ENCODE data around the gene PCDH9.
"Not testable (repeated sequence)": the region's sequence is repeated elsewhere in the genome, so short reads cannot be mapped to it uniquely, and the experiment has no call there.

The PCDH9 gene

DNA sequence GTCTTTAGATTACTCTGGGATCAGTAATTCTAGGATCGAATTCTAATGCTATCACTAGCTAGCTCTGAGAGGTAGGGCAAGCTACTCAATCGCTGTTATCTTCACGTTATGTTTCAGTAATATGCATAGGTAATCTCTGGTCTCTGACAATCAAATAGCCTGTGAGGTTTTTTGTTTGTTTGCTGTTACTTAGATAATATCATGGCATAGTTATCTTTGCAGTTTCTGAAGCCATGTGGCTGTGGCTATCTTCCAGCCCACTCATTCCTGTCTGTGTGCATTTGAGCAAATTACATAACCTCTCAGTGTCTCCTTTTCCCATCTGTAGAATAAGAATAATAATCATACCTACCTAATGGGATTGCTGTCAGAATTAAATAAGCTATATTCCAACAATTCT lies 330.2 kb downstream of the PCDH9 start:
- no peak for DNase-seq (ENCODE audit: low read depth)

DNA sequence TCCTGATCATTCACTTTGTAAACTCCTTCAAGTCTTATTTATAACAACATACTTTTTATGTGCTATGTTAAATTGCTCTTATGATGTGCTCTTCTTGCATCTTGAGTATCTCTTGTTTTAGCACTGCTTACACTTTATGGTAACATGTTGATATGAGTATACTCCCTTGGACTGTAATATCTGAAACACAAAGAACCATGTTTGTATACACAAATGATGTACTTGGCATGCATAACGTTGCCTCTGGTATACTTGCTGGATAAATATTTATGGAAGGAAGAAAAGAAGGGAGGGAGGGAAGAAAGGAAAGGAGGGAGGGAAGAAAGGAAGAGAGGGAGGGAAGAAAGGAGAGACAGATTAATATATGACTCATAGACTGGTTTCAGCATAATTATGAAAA lies 333.2 kb downstream of the PCDH9 start:
- DNase-seq (ENCODE audit: low read depth) = no peak

GRCh38 chr13:66895780-66896179 lies 334.4 kb downstream of the PCDH9 start:
- DNase-seq (ENCODE audit: low read depth) = no peak

GRCh38 chr13:66895320-66895719 lies 334.8 kb downstream of the PCDH9 start:
- DNase-seq (ENCODE audit: low read depth) = no peak

DNA sequence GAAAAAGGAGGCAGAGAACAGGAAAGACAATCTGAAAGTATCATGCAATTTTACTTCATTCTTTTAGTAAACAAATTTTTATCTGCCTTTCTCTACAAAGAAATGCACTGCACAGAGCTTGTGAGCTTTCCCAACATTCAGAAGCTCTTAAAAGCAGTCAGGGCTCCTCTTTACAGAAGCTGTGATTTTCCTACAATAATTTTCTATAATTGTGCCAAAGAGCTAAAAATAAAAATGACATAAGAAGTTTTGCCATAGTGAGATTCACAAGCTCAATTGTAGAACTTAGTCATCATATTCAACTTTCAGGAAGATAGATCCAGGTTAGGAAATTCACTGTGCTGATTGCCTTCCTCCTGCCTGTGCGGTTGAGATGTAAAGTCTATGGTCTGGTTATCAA lies 341.4 kb downstream of the PCDH9 start:
- DNase-seq (ENCODE audit: low read depth) = no peak

GRCh38 chr13:66887088-66887487 lies 343.0 kb downstream of the PCDH9 start:
- no peak for DNase-seq (ENCODE audit: low read depth)

GRCh38 chr13:66886264-66886663 lies 343.9 kb downstream of the PCDH9 start:
- no peak for DNase-seq (ENCODE audit: low read depth)

DNA sequence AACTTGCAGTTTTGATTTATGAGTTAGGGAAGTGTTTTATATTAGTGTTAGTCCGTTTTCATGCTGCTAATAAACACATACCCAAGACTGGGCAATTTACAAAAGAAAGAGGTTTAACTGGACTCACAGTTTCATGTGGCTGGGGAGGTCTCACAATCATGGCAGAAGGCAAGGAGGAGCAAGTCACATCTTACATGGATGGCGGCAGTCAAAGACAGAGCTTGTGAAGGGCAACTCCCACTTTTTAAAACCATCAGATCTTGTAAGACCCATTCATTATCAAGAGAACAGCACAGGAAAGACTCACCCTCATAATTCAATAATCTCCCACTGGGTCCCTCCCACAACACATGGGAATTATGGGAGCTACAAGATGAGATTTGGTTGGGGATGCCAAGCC lies 349.0 kb downstream of the PCDH9 start:
- not testable (repeated sequence) for DNase-seq (ENCODE audit: low read depth)

GRCh38 chr13:66879988-66880387 lies 350.1 kb downstream of the PCDH9 start:
- no peak for DNase-seq (ENCODE audit: low read depth)

DNA sequence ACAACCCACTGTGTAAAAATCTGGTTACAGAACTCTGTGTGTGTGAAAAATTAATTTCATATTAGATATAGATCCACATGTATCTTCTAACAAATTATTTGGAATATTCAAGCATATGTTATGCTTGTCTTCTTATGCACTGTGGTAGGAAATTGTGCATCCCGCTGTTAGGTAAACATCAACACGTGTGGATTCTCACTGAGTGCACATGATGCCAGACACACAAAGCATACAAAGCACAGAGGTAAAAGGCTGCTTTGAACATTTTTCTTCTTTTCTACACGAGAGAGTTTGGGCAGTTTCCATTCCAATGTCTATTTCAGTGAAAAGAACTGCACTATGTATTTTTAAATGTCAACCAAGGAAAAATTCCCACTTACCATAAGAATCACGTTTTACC lies 354.9 kb downstream of the PCDH9 start:
- DNase-seq (ENCODE audit: low read depth) = no peak

- DNase-seq (ENCODE audit: low read depth) = no peak
These were observed 365.5 kb downstream of the PCDH9 start for GRCh38 chr13:66864627-66865026.

DNA sequence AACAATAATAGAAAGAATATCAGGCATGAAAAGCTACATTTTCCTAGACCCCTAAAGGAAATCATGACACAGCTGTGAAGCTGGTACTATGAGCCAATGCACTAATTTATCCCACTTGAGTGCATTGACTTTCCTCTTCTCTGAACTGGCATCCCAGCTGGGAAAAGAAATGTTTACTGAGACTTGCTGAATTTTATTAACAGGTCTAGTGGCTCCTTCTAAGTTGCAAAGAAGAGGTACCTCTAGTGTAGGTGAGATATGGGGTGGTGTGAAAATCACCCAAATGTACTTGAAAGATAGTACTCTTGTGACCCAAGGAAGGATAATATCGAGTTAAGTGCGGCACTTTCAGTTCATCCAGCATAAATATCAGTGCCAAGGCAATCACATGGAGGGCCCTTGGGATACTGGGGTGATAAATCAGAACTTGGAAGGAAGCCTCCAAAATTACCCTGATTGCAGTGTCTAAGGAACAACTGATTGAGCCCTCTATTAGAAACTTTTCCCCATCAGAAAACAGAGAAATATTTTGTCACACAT lies 369.2 kb downstream of the PCDH9 start:
- DNase-seq (ENCODE audit: low read depth) = no peak

GRCh38 chr13:66859934-66860877 lies 369.9 kb downstream of the PCDH9 start:
- DNase-seq (ENCODE audit: low read depth) = no peak

- no peak for DNase-seq (ENCODE audit: low read depth)
These were observed 371.1 kb downstream of the PCDH9 start for GRCh38 chr13:66859078-66859477.

DNA sequence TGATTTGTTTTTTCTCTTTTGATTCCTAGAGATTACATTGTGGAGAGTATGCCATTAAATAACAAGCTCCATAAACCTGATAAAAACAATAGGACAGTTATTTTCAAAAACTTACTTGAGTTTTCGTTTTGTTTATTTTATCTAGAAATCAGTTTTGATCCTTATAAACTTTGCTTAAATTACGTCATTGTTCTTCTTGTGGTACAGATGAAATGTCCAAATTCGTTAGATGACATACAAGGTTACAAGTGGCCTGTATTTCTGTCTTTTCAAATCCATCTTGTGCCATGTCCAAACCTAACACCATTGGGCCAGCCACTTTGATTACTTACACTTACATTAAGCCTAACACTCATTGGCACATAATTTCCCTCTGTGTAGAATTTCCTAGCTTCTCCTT lies 372.0 kb downstream of the PCDH9 start:
- DNase-seq (ENCODE audit: low read depth) = no peak

GRCh38 chr13:66855131-66855530 lies 375.0 kb downstream of the PCDH9 start:
- DNase-seq (ENCODE audit: low read depth) = no peak

GRCh38 chr13:66853564-66853963 lies 376.6 kb downstream of the PCDH9 start:
- no peak for DNase-seq (ENCODE audit: low read depth)

DNA sequence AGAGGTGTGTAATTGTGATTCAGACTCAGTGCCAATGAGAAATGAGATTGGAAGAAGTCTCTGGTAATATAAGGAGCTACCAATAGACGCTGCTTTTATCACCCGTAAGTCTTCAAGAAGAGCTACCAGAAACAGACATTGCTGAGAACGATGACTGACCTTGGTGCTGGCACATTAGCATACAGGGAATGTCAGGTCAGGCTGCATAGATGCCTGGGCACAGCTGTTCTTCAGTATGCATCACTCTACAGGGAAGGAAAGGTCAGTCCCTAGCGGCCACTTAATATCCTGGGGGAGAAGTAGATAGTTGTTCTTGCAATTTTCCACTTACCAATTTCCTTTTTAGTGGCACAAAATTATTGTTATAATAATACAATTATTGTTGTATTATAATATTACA lies 380.4 kb downstream of the PCDH9 start:
- DNase-seq (ENCODE audit: low read depth) = no peak

- DNase-seq (ENCODE audit: low read depth) = no peak
These were observed 382.6 kb downstream of the PCDH9 start for GRCh38 chr13:66847541-66847940.

- DNase-seq (ENCODE audit: low read depth) = no peak
These were observed 384.7 kb downstream of the PCDH9 start for GRCh38 chr13:66845393-66845792.

DNA sequence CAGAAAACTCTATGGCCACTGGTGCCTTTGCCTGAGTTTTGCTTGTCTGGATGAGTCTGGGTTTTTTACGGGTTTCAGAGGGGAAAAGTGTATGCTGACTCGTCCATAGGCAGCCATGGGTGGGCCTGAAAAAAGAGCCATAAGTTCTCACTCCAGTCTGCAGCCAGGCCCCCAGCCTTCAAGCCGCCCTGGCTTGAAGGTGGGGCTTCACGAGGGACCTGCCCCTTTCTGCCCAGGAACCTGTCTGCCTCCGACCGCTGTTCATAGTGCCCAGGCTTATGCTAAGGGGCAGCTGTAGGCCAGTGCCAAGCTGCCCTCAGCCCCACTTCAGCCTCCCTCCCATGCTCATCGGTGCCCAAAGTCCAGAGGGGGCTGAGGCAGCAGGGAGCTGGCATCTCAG lies 385.2 kb downstream of the PCDH9 start:
- no peak for DNase-seq (ENCODE audit: low read depth)

DNA sequence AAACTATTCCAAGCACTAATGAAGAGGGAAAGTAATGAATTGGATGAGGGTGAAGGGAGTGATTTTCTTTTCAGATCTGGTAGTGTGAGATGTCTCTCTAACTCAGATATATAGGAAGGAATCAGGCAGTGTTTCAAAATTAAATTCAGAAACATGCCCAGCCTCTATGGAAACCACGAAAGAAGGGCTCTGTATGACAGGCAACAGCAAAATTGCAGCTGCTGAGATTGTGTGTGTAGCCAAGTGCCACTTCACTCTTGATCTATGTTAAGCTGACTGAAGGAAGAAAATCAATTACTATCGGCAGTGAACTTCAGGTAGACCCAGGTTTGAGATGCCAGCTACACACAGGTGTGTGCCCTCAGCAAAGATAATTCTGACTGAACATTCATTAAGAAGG lies 387.4 kb downstream of the PCDH9 start:
- DNase-seq (ENCODE audit: low read depth) = no peak

GRCh38 chr13:66840621-66841020 lies 389.5 kb downstream of the PCDH9 start:
- DNase-seq (ENCODE audit: low read depth) = no peak

DNA sequence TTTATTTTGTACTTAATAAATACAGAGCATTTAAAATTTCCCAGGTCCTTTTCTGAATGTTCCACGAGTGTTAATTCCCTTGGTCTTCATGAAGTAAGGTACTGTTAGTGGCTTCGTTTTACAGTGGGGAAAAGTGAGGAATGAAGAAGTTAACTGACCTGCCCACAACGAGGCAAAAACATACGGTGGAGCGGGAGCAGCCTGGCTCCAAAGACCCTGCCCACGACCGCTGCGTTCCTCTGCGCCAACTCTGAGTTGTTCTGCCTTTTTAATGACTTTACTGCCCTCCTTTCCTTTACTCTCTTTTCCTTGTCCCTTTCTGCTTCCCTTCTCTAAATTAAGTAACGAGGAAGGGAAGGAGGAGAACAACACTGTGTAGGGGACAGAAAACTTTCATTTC lies 392.9 kb downstream of the PCDH9 start:
- DNase-seq (ENCODE audit: low read depth) = no peak

Data from stimulated activated CD8-positive, alpha-beta memory T cell treated with anti-CD3 and anti-CD28 coated beads, Interleukin-15, amount 100 ng/mL, for 24 hours (primary cell).